ENCODE results near the gene DUOX1.
A peak's percentile ranks its signal among the peaks of the same experiment; 100 is the strongest.

The DUOX1 gene

GRCh38 chr15:45184562-45185041 lies 54.8 kb downstream of the DUOX1 start:
- Histone ChIP-seq H3K36me3 (ENCODE audit: insufficient read depth, low read length) (no peaks in the 10 kb centered on the region), H3K27ac (ENCODE audit: low read depth, low read length) (no peak overlapping the region)

GRCh38 chr15:45185069-45185779 lies 55.4 kb downstream of the DUOX1 start:
- H3K36me3 ChIP-seq (ENCODE audit: insufficient read depth, low read length), result no peaks in the 10 kb centered on the region
- H3K79me2 ChIP-seq (ENCODE audit: control insufficient read depth, insufficient read depth, low read length, unreplicated experiment), result no peaks in the 10 kb centered on the region
- H3K27ac ChIP-seq (ENCODE audit: low read depth, low read length), result no peak overlapping the region
- H2AFZ ChIP-seq (ENCODE audit: low read length, unreplicated experiment), result no peak overlapping the region
- no peak overlapping the region for H3K4me3 ChIP-seq (ENCODE audit: low read depth, low read length)
- H3K4me1 ChIP-seq (ENCODE audit: control insufficient read depth, insufficient read depth, low read length, unreplicated experiment), result peaks cover 5% of the 10 kb centered on the region
- H3K27me3 ChIP-seq (ENCODE audit: insufficient read depth, low read length), result peaks cover 18% of the 10 kb centered on the region

More at GRCh38 chr15:45184562-45185041, 54.8 kb downstream of the DUOX1 start:
- no peak overlapping the region for H2AFZ ChIP-seq (ENCODE audit: low read length, unreplicated experiment)
- no peak overlapping the region for H3K4me3 ChIP-seq (ENCODE audit: low read depth, low read length)
- H3K4me1 ChIP-seq (ENCODE audit: control insufficient read depth, insufficient read depth, low read length, unreplicated experiment), result peaks cover 5% of the 10 kb centered on the region
- H3K27me3 ChIP-seq (ENCODE audit: insufficient read depth, low read length), result peaks cover 16% of the 10 kb centered on the region; the same call in 1 of the 2 replicates
- no peaks in the 10 kb centered on the region for H3K79me2 ChIP-seq (ENCODE audit: control insufficient read depth, insufficient read depth, low read length, unreplicated experiment)

- H3K27me3 ChIP-seq (ENCODE audit: insufficient read depth, low read length), result peaks cover 21% of the 10 kb centered on the region
- no peaks in the 10 kb centered on the region for H3K79me2 ChIP-seq (ENCODE audit: control insufficient read depth, insufficient read depth, low read length, unreplicated experiment)
- peaks cover 5% of the 10 kb centered on the region for H3K4me1 ChIP-seq (ENCODE audit: control insufficient read depth, insufficient read depth, low read length, unreplicated experiment)
- no peak overlapping the region for H3K27ac ChIP-seq (ENCODE audit: low read depth, low read length)
- H3K4me3 ChIP-seq (ENCODE audit: low read depth, low read length), result no peak overlapping the region
- H2AFZ ChIP-seq (ENCODE audit: low read length, unreplicated experiment), result no peak overlapping the region
- H3K36me3 ChIP-seq (ENCODE audit: insufficient read depth, low read length), result no peaks in the 10 kb centered on the region
Measured at GRCh38 chr15:45185903-45186770, 56.3 kb downstream of the DUOX1 start.

- Histone ChIP-seq H3K27ac (ENCODE audit: low read depth, low read length) (no peak overlapping the region), H3K27me3 (ENCODE audit: insufficient read depth, low read length) (peaks cover 21% of the 10 kb centered on the region), H3K36me3 (ENCODE audit: insufficient read depth, low read length) (no peaks in the 10 kb centered on the region), H3K4me3 (ENCODE audit: low read depth, low read length) (peak overlapping the region; percentile 86; the same call in 1 of the 2 replicates), H2AFZ (ENCODE audit: low read length, unreplicated experiment) (no peak overlapping the region), H3K79me2 (ENCODE audit: control insufficient read depth, insufficient read depth, low read length, unreplicated experiment) (no peaks in the 10 kb centered on the region), H3K4me1 (ENCODE audit: control insufficient read depth, insufficient read depth, low read length, unreplicated experiment) (peaks cover 5% of the 10 kb centered on the region)
Measured at GRCh38 chr15:45186771-45187577, 57.2 kb downstream of the DUOX1 start.

GRCh38 chr15:45187578-45187893 lies 57.7 kb downstream of the DUOX1 start:
- Histone ChIP-seq H2AFZ (ENCODE audit: low read length, unreplicated experiment) (no peak overlapping the region), H3K79me2 (ENCODE audit: control insufficient read depth, insufficient read depth, low read length, unreplicated experiment) (no peaks in the 10 kb centered on the region), H3K36me3 (ENCODE audit: insufficient read depth, low read length) (no peaks in the 10 kb centered on the region), H3K27ac (ENCODE audit: low read depth, low read length) (no peak overlapping the region), H3K27me3 (ENCODE audit: insufficient read depth, low read length) (peaks cover 21% of the 10 kb centered on the region), H3K4me1 (ENCODE audit: control insufficient read depth, insufficient read depth, low read length, unreplicated experiment) (peaks cover 5% of the 10 kb centered on the region), H3K4me3 (ENCODE audit: low read depth, low read length) (peak overlapping the region; percentile 86; the same call in 1 of the 2 replicates)

- Histone ChIP-seq H3K79me2 (ENCODE audit: control insufficient read depth, insufficient read depth, low read length, unreplicated experiment) (no peaks in the 10 kb centered on the region), H3K4me3 (ENCODE audit: low read depth, low read length) (peak within 1 kb of the TSS; percentile 86), H3K27ac (ENCODE audit: low read depth, low read length) (no peak within 1 kb of the TSS), H3K27me3 (ENCODE audit: insufficient read depth, low read length) (peaks cover 21% of the 10 kb centered on the region), H3K36me3 (ENCODE audit: insufficient read depth, low read length) (no peaks in the 10 kb centered on the region), H3K4me1 (ENCODE audit: control insufficient read depth, insufficient read depth, low read length, unreplicated experiment) (peaks cover 5% of the 10 kb centered on the region), H2AFZ (ENCODE audit: low read length, unreplicated experiment) (peak within 1 kb of the TSS; percentile 92)
Measured at GRCh38 chr15:45187894-45188830, 58.4 kb downstream of the DUOX1 start, which contains the start of gene SHF. Gene SHF, minus strand, starts transcription at chr15:45187966. Its CDS starts 15 bp downstream, at chr15:45187951.

- H3K27ac ChIP-seq (ENCODE audit: low read depth, low read length), result no peak overlapping the region
Measured at GRCh38 chr15:45197512-45197911, 67.7 kb downstream of the DUOX1 start.

GRCh38 chr15:45198337-45199135 lies 68.7 kb downstream of the DUOX1 start:
- peak overlapping the region; percentile 89 for H2AFZ ChIP-seq (ENCODE audit: low read length, unreplicated experiment)
- peak overlapping the region; percentile 38 for H3K27ac ChIP-seq (ENCODE audit: low read depth, low read length)
- H3K4me1 ChIP-seq (ENCODE audit: control insufficient read depth, insufficient read depth, low read length, unreplicated experiment), result peaks cover 5% of the 10 kb centered on the region
- no peaks in the 10 kb centered on the region for H3K36me3 ChIP-seq (ENCODE audit: insufficient read depth, low read length)
- H3K79me2 ChIP-seq (ENCODE audit: control insufficient read depth, insufficient read depth, low read length, unreplicated experiment), result no peaks in the 10 kb centered on the region
- H3K27me3 ChIP-seq (ENCODE audit: insufficient read depth, low read length), result no peaks in the 10 kb centered on the region
- peak overlapping the region; percentile 100 for H3K4me3 ChIP-seq (ENCODE audit: low read depth, low read length)

More at GRCh38 chr15:45197512-45197911, 67.7 kb downstream of the DUOX1 start:
- Histone ChIP-seq H3K79me2 (ENCODE audit: control insufficient read depth, insufficient read depth, low read length, unreplicated experiment) (no peaks in the 10 kb centered on the region), H3K36me3 (ENCODE audit: insufficient read depth, low read length) (no peaks in the 10 kb centered on the region), H3K27me3 (ENCODE audit: insufficient read depth, low read length) (no peaks in the 10 kb centered on the region), H2AFZ (ENCODE audit: low read length, unreplicated experiment) (no peak overlapping the region), H3K4me3 (ENCODE audit: low read depth, low read length) (peak overlapping the region; percentile 66), H3K4me1 (ENCODE audit: control insufficient read depth, insufficient read depth, low read length, unreplicated experiment) (no peaks in the 10 kb centered on the region)

Measured in ACC112 (cell line).